ENCODE results near the gene GSDMA. TPM values are rescaled to one million over a fixed set of nuclear protein-coding genes. Genes with fewer than 3 reads are reported as not detected.
A peak's percentile ranks its signal among the peaks of the same experiment; 100 is the strongest.

Gene GSDMA
- total RNA-seq, 1 donor from 2014 or later: not detected

DNA sequence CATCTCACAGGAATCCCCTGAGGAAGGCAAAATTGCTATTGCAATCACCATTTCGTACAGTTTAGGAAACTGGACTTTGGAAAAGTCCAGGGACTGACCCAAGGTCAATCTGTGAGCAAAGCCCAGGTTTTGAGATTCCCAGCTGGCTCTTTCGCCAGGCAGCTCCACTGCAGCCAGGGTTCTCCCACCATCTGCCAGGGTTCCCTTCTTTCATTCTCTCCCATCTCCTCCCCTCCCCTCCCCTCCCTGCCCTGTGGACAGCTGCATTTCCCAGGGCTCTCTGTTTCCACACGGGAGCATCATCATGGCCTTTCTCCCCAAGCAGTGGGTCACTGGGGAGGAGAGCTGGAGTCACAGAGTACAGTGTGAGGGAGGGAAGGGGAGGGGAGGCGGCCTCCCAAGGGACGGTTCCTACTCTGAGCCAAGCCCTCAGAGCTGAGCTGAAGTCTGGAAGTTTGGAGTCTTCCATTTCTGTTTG is 11.9 kb upstream of the GSDMA start:
- no peak overlapping the region for H3K4me3 Mint-ChIP-seq (ENCODE audit: low read depth)

DNA sequence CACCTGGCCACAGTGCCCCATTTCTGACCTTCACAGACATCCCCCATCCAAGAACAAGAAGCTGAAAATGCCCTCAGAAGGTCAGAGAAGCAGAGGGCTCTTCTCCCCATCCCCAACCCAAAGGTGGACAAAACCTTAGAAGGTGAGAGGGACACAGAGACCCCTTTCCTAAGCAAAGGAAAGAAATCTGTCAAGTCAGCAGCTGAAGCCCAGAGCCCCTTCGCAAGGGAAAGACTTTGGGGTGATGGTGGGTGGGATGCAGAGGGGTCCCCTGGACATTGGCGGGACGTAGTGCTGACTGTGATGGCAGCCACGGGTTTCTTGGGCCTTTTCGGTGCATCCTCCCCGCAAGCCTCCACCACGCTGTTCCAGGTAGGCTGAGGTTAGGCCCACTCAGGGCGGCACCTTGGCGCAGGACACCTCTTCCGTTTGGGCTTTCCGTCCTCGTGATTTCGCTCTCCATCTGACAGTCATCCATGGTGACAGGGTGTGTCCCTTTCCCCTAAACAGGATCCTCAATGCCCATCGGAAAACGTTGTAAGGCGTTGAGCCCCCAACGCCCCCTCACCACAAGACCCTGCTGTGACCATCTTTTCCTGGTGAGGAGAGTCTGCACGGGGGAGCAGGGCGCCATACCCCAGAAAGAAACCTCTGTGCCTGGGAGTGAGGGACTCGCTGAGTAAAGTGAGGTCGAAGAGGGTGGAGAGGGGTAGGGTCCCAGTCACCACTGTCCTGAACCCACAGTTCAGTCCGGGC is 10.7 kb upstream of the GSDMA start:
- Mint-ChIP-seq H3K36me3 (ENCODE audit: insufficient read depth) (no peaks in the 10 kb centered on the region), H3K27ac (peak overlapping the region; percentile 54), H3K4me1 (ENCODE audit: low read depth) (peaks cover 8% of the 10 kb centered on the region), H3K27me3 (peaks cover 20% of the 10 kb centered on the region), H3K9me3 (ENCODE audit: low read depth) (no peaks in the 10 kb centered on the region), H3K4me3 (ENCODE audit: low read depth) (peak overlapping the region; percentile 65)
- TF ChIP-seq, protein P1, sequence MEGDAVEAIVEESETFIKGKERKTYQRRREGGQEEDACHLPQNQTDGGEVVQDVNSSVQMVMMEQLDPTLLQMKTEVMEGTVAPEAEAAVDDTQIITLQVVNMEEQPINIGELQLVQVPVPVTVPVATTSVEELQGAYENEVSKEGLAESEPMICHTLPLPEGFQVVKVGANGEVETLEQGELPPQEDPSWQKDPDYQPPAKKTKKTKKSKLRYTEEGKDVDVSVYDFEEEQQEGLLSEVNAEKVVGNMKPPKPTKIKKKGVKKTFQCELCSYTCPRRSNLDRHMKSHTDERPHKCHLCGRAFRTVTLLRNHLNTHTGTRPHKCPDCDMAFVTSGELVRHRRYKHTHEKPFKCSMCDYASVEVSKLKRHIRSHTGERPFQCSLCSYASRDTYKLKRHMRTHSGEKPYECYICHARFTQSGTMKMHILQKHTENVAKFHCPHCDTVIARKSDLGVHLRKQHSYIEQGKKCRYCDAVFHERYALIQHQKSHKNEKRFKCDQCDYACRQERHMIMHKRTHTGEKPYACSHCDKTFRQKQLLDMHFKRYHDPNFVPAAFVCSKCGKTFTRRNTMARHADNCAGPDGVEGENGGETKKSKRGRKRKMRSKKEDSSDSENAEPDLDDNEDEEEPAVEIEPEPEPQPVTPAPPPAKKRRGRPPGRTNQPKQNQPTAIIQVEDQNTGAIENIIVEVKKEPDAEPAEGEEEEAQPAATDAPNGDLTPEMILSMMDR (IDR thresholded peaks at IDR 0.05; ENCODE audit: unreplicated experiment): no peak
- peak; percentile 11 for DNase-seq (ENCODE audit: low spot score, unreplicated experiment)

More for the DNA sequence above, 11.9 kb upstream of the GSDMA start:
- no peak overlapping the region for H3K27ac Mint-ChIP-seq
- peaks cover 20% of the 10 kb centered on the region for H3K27me3 Mint-ChIP-seq
- peaks cover 8% of the 10 kb centered on the region for H3K4me1 Mint-ChIP-seq (ENCODE audit: low read depth)
- no peaks in the 10 kb centered on the region for H3K36me3 Mint-ChIP-seq (ENCODE audit: insufficient read depth)
- H3K9me3 Mint-ChIP-seq (ENCODE audit: low read depth): no peaks in the 10 kb centered on the region
- TF ChIP-seq, protein P1 (IDR thresholded peaks at IDR 0.05; ENCODE audit: unreplicated experiment): no peak
- DNase-seq (ENCODE audit: low spot score, unreplicated experiment): no peak

DNA sequence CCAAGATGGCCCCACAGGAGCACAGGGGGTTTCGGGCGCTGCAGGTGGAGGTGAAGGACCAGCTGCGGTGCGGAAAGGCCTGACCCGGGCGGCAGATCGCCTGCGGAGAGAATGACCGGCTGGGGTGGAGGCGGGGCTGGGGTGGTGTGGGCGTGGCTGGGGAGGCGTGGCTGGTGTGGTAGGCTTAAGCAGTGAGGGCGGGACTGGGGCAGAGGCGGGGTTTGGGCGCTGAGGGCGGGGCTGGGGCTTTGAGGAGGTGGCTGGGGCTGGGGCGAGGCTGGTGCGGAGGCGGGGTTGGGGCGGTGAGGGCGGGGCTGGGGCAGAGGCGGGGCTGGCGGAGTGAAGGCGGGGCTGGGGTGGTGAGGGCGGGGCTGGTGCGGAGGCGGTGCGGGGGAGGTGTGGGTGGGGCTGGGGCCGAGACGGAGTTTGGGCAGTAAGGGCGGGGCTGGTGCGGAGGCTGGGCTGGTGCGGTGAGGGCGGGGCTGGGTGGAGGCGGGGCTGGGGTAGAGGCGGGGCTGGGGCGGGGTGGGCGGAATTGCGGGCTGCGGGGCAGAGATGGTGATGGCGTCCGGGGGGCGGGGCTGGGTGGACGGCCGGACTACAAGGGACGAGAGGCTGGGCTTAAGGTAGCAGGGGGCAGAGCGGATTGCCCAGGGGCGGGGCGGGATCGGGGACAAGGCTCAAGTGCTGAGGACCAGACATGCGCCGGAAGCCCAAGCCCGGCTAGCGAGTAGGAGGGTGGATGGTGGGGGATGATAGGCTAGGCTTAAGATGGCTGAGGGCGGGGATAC is 9.9 kb upstream of the GSDMA start:
- TF ChIP-seq, protein P1 (IDR thresholded peaks at IDR 0.05; ENCODE audit: unreplicated experiment): no peak
- Mint-ChIP-seq H3K27ac (peak overlapping the region; percentile 85), H3K4me3 (ENCODE audit: low read depth) (peak overlapping the region; percentile 65), H3K27me3 (peaks cover 20% of the 10 kb centered on the region), H3K36me3 (ENCODE audit: insufficient read depth) (no peaks in the 10 kb centered on the region), H3K4me1 (ENCODE audit: low read depth) (peaks cover 5% of the 10 kb centered on the region), H3K9me3 (ENCODE audit: low read depth) (no peaks in the 10 kb centered on the region)
- peak; percentile 93 for DNase-seq (ENCODE audit: low spot score, unreplicated experiment)

DNA sequence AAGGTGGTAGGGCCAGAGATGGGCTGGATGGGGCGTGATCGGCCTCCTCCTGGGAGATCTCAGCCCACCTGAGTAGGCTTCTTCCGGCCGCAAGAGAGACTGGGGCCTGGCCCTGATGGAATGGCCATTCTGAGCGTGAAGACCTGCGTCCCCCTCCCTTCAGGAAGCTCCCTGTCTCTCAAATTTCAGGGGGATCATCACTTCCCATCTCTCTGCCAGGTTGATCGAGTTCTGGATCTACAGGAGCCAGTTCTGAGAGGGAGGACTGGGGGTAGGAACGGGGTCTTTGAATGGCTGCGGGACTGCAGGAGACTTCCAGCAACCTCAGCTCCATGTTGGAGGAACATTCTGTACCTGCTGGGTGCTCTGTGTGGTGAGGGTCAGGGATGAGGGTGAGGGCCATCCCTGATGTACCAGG is 9.3 kb upstream of the GSDMA start:
- H3K27ac Mint-ChIP-seq: peak overlapping the region; percentile 85
- H3K9me3 Mint-ChIP-seq (ENCODE audit: low read depth): no peaks in the 10 kb centered on the region
- TF ChIP-seq, protein P1 (IDR thresholded peaks at IDR 0.05; ENCODE audit: unreplicated experiment): no peak
- H3K4me3 Mint-ChIP-seq (ENCODE audit: low read depth): peak overlapping the region; percentile 65
- no peak for DNase-seq (ENCODE audit: low spot score, unreplicated experiment)
- H3K4me1 Mint-ChIP-seq (ENCODE audit: low read depth): peaks cover 5% of the 10 kb centered on the region
- H3K27me3 Mint-ChIP-seq: peaks cover 20% of the 10 kb centered on the region
- H3K36me3 Mint-ChIP-seq (ENCODE audit: insufficient read depth): no peaks in the 10 kb centered on the region

DNA sequence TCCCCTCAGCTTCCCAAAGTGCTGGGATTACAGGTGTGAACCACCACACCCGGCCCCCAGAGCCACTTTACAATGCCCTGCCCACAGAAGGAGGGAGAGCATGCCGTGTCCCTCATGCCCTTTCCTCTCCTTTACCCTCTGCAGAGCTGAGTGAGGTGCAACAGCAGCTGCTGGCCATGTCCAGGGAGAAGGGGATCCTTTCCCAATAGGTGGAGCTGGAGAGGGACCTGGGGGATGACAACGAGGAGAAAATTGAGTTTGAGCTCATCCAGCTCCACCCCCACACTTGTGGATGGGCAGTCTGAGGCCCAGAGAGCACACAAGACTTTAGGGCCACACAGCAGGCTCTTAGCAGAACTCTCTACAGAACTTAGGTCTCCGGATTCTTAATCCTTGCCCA is 7.9 kb upstream of the GSDMA start:
- Mint-ChIP-seq H3K27ac (peak overlapping the region; percentile 20), H3K4me1 (ENCODE audit: low read depth) (peaks cover 7% of the 10 kb centered on the region), H3K27me3 (peaks cover 18% of the 10 kb centered on the region), H3K36me3 (ENCODE audit: insufficient read depth) (no peaks in the 10 kb centered on the region), H3K9me3 (ENCODE audit: low read depth) (no peaks in the 10 kb centered on the region), H3K4me3 (ENCODE audit: low read depth) (no peak overlapping the region)
- no peak for DNase-seq (ENCODE audit: low spot score, unreplicated experiment)
- TF ChIP-seq, protein P1 (IDR thresholded peaks at IDR 0.05; ENCODE audit: unreplicated experiment): no peak
